ENCODE results near the gene ANKEF1.

The ANKEF1 gene

GRCh38 chr20:10034717-10035571, at the start of gene ANKEF1:
Gene ANKEF1 (plus strand): TSS chr20:10034987. CDS start chr20:10038302, 3,315 bp downstream.
- in situ Hi-C loops (cut with MboI; ENCODE audit: low sequenced_read_pairs) = no loop called here

- in situ Hi-C loops (cut with MboI; ENCODE audit: low sequenced_read_pairs) = no loop called here
Observed at GRCh38 chr20:9985281-9985680, 49.5 kb upstream of the ANKEF1 start.

DNA sequence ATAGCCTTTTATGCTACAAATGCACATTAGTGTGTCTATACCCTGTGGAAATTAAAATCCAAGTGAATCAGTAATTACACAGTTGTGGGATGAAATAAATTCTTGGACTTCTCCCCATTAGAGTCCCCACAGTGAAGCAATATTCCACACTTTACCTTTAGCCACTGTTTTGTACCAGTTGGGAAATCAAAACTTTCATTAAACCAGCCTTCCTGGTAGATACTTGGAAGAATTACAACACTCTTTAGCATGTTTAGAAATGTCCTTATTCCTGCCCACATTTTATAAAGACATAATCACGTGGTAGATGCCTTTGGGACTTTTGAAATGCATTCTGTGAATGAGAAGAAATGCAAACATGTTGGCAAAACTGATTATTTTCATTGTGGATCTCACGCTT, 49.0 kb upstream of the ANKEF1 start:
- in situ Hi-C loops (cut with MboI; ENCODE audit: low sequenced_read_pairs) = no loop called here

- in situ Hi-C loops (cut with MboI; ENCODE audit: low sequenced_read_pairs) = no loop called here
Observed at GRCh38 chr20:9989066-9989724, 45.6 kb upstream of the ANKEF1 start.

DNA sequence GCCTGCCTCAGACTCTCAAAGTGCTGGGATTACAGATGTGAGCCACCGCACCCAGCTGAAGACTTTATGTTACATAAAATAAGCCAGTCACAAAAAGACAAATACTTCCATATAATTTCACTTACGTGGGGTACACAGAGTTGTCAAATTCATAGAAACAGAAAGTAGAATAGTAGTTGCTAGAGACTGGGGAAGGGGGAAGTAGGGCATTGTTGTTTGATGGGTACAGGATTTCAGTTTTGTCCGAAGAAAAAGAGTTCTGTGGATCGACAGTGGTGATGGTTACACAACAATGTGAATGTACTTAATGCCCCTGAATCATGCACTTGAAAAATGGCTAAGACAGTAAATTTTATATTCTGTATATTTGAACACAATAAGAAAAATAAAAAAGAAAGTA, 41.6 kb upstream of the ANKEF1 start:
- in situ Hi-C loops (cut with MboI; ENCODE audit: low sequenced_read_pairs) = no loop called here

GRCh38 chr20:9994676-9995075, 40.1 kb upstream of the ANKEF1 start:
- in situ Hi-C loops (cut with MboI; ENCODE audit: low sequenced_read_pairs) = no loop called here

DNA sequence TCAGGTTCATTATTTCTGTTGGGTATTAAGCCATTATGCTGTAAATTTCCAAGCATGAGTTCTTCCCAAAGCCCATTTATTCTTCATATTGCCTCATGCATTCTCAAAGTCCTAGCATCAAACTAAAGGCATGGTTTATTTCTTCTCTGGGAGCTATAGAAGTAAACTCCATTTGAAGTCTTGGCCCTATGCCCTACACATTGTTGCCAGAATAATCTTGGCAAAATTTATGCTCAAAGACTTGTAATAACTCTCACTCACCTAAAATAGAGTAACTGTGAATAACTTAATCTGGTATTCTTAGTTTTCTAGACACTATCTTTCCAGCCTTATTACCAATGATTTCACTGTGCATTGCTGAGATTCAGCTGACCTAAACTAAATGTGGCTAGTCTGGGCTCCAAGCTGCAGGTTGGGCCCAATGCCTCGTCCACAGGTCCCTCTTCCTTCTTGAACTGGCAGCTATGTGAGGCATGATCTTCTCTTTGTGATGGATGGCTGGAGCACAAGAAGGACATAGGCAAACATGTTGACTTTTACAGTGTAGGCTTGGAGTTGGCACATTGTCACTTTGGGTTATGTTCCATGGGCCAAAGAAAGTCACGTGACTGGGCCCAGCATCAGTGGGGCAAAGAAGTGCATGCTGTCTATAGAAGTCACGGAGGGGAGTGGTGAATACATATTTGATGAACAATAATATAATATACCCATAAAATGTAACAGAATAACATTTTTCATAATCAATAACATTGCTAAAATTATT, 39.1 kb upstream of the ANKEF1 start:
- in situ Hi-C loops (cut with MboI; ENCODE audit: low sequenced_read_pairs) = no loop called here

DNA sequence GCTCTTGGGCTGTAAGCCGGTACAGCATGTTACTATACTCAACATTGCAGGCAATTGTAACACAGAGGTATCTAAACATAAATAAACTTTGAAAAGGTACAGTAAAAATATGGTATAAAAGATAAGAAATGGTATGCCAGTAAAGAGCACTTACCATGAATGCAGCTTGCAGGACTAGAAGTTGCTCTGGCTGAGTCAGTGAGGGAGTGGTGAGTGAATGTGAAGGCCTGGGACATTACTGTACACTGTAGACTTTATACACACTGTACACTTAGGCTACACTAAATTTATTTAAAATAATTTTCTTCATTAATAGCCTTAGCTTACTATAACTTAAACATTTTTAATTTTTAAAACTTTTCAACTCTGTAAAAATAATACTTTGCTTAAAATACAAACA, 37.8 kb upstream of the ANKEF1 start:
- in situ Hi-C loops (cut with MboI; ENCODE audit: low sequenced_read_pairs) = no loop called here

- in situ Hi-C loops (cut with MboI; ENCODE audit: low sequenced_read_pairs) = no loop called here
Observed at GRCh38 chr20:9999645-10000044, 35.1 kb upstream of the ANKEF1 start.

DNA sequence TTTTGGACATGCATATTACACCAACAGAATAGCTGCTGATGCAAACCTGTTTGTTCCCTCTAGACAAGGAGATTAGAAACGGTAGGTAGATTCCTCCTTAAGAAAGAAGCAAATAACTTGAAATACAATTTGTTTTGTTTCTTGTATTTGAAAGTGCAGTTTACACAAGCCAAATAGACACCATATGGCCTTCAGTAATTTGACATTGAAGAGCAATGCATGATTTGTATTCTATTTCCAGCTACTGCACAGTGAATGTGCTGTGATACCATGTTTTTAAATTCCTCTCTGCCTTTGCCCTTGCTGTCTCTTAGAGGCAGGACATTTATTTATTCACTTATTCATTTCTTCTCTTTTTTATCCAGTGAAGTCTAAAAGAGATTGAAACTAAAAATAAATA, 31.9 kb upstream of the ANKEF1 start:
- in situ Hi-C loops (cut with MboI; ENCODE audit: low sequenced_read_pairs) = no loop called here

DNA sequence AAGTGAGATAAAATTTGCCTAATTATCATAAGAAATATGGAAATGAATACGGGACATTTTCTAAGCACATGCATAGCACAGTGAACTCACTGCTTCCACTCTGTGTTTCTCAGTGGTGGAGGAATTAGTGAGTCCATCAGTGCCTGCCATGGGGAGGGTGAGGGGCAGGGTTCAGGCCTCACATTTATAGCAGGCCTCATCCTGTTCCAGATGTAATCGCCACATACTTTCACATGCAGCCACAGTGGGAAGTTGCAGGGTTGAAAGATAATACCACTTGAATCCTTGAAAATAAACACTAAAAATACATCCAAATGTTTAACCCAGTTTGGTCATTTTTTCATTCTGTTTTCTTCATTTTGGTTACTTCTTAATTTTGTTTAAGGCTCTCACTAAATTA, 29.9 kb upstream of the ANKEF1 start:
- in situ Hi-C loops (cut with MboI; ENCODE audit: low sequenced_read_pairs) = no loop called here

- in situ Hi-C loops (cut with MboI; ENCODE audit: low sequenced_read_pairs) = no loop called here
Observed at GRCh38 chr20:10005885-10006284, 28.9 kb upstream of the ANKEF1 start.

GRCh38 chr20:10006447-10007090, 28.2 kb upstream of the ANKEF1 start:
- in situ Hi-C loops (cut with MboI; ENCODE audit: low sequenced_read_pairs) = no loop called here

GRCh38 chr20:10007158-10007557, 27.6 kb upstream of the ANKEF1 start:
- in situ Hi-C loops (cut with MboI; ENCODE audit: low sequenced_read_pairs) = no loop called here

- in situ Hi-C loops (cut with MboI; ENCODE audit: low sequenced_read_pairs) = no loop called here
Observed at GRCh38 chr20:10007747-10008146, 27.0 kb upstream of the ANKEF1 start.

DNA sequence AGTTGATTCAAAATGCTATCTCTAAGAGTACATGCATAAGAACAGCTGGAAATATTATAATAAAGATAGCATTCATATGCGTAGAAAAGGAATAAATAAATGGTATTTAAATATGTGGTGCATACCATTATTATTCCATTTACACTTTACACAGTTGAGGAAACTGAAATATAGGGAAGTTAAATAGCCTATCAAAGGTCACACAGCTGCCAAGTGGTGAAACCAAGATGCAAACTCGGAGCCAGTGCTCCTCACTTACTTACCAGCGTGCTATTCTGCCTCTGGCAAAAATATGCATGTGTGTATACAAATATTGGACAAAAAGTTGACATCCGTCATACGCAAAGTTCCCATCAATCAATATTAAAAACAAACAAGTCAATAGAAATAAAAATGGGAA, 22.3 kb upstream of the ANKEF1 start:
- in situ Hi-C loops (cut with MboI; ENCODE audit: low sequenced_read_pairs) = no loop called here

GRCh38 chr20:10014431-10014830, 20.4 kb upstream of the ANKEF1 start:
- in situ Hi-C loops (cut with MboI; ENCODE audit: low sequenced_read_pairs) = no loop called here

GRCh38 chr20:10020937-10021336, 13.8 kb upstream of the ANKEF1 start:
- in situ Hi-C loops (cut with MboI; ENCODE audit: low sequenced_read_pairs) = no loop called here

GRCh38 chr20:10022625-10023024, 12.2 kb upstream of the ANKEF1 start:
- in situ Hi-C loops (cut with MboI; ENCODE audit: low sequenced_read_pairs) = no loop called here

DNA sequence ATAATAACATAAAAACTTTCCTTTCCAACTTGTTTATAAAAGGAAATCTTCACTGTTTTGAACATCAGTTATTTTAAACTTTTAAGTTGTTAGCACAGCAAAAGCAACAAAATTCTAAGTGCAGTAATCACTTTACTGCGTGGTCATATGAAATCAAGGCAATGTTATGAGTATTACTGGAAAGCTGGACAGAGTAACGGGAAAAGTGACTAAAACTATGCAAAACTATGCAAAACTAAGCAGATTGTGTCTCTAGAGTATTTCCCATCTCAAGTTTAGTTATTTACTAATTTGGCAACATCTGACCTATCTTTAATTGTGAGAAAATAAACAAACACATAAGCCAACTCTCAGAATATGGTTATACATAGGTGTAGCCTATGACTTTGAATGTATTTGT, 10.9 kb upstream of the ANKEF1 start:
- in situ Hi-C loops (cut with MboI; ENCODE audit: low sequenced_read_pairs) = no loop called here
